NCI-H526 (cell line): ENCODE data around the gene USP2.
A peak's percentile ranks its signal among the peaks of the same experiment; 100 is the strongest.
"Not testable (repeated sequence)": the region's sequence is repeated elsewhere in the genome, so short reads cannot be mapped to it uniquely, and the experiment has no call there.

Experiments used
- DNase-seq, 2 experiments: peaks; one replicate each; lab custom pipeline; 2025; lab: John Stamatoyannopoulos, UW

The USP2 gene

GRCh38 chr11:119412072-119412471 is 30.6 kb upstream of the USP2 start:
- no peak for DNase-seq

- DNase-seq, result no peak
Observed at GRCh38 chr11:119410501-119410900, 29.0 kb upstream of the USP2 start.

- no peak for DNase-seq
Observed at GRCh38 chr11:119409731-119410130, 28.2 kb upstream of the USP2 start.

- DNase-seq, result peak; percentile 64 to 84
Observed at GRCh38 chr11:119406005-119406404, 24.5 kb upstream of the USP2 start.

GRCh38 chr11:119405448-119405847 is 24.0 kb upstream of the USP2 start:
- not testable (repeated sequence) for DNase-seq

- no peak for DNase-seq
Observed at GRCh38 chr11:119404872-119405271, 23.4 kb upstream of the USP2 start.

GRCh38 chr11:119403021-119403420 is 21.5 kb upstream of the USP2 start:
- no peak for DNase-seq

- DNase-seq, result no peak
Observed at GRCh38 chr11:119402470-119402869, 21.0 kb upstream of the USP2 start.

GRCh38 chr11:119400860-119401259 is 19.4 kb upstream of the USP2 start:
- no peak for DNase-seq

GRCh38 chr11:119397740-119398139 is 16.2 kb upstream of the USP2 start:
- no peak for DNase-seq

- DNase-seq, result no peak
Observed at GRCh38 chr11:119396835-119397234, 15.3 kb upstream of the USP2 start.

- DNase-seq, result no peak
Observed at GRCh38 chr11:119391275-119391674, 9.8 kb upstream of the USP2 start.

GRCh38 chr11:119389611-119390254 is 8.2 kb upstream of the USP2 start:
- DNase-seq, result peak; percentile 72 to 87

GRCh38 chr11:119388103-119388502 is 6.6 kb upstream of the USP2 start:
- DNase-seq, result no peak

- no peak for DNase-seq
Observed at GRCh38 chr11:119384332-119384731, 2.8 kb upstream of the USP2 start.

- not testable (repeated sequence) for DNase-seq
Observed at GRCh38 chr11:119382513-119382912, 1.0 kb upstream of the USP2 start.

- DNase-seq, result peak in 1 of 2 experiments; percentile 38
Observed at GRCh38 chr11:119382101-119382500, 611 bp upstream of the USP2 start.

- peak in 1 of 2 experiments; percentile 71 for DNase-seq
Observed at GRCh38 chr11:119380827-119381180, 686 bp downstream of the USP2 start.

GRCh38 chr11:119380160-119380826 is 1.2 kb downstream of the USP2 start:
- no peak for DNase-seq

GRCh38 chr11:119378851-119379465 is 2.5 kb downstream of the USP2 start:
- peak in 1 of 2 experiments; percentile 52 for DNase-seq

- peak in 1 of 2 experiments; percentile 41 for DNase-seq
Observed at GRCh38 chr11:119377961-119378667, 3.4 kb downstream of the USP2 start.

GRCh38 chr11:119377112-119377901 is 4.2 kb downstream of the USP2 start:
- peak; percentile 69 to 73 for DNase-seq
